Right lobe of liver (tissue), 4 donors: ENCODE data around the gene CYP2A6.

Experiments
- CTCF ChIP-seq, 4 donors: fragments of 200-600 bp in 3 of 4; fragments of 450-650 bp in 1 of 4; IDR thresholded peaks; one replicate each; pipeline versions ENCODE4 v1.5.1 to v1.8.0; 2016 to 2022; ENCODE audit warnings: antibody characterized with exemption in 4 of 4, mild to moderate bottlenecking in 2 of 4
- POLR2A ChIP-seq: fragments of 450-650 bp; IDR thresholded peaks from one replicate; pipeline ENCODE4 v1.6.1; 2017; ENCODE audit warnings: antibody characterized with exemption, mild to moderate bottlenecking
- donor health status: DM: no; HTN: no; CAD: no.
- donor health status: DM: no; HTN: no; CAD: no.
- donor health status: DM: no; HTN: yes; CAD: no.

- no peak for TF ChIP-seq CTCF (IDR thresholded peaks at IDR 0.05)
- TF ChIP-seq POLR2A, result no peak
Observed at GRCh38 chr19:40805258-40805868, 44.9 kb downstream of the CYP2A6 start.
